Activated CD4-positive, alpha-beta T cell treated with anti-CD3 and anti-CD28 coated beads, Interleukin-2, Interleukin-6, amounts not matched to agents 100 ng/mL and 50 ng/mL, durations not matched to agents 16 hours and 8 hours (primary cell): ENCODE data around the gene LRIG3.
A peak's percentile ranks its signal among the peaks of the same experiment; 100 is the strongest.
"Not testable (repeated sequence)": the region's sequence is repeated elsewhere in the genome, so short reads cannot be mapped to it uniquely, and the experiment has no call there.

Experiments
- DNase-seq: peaks from one replicate; pipeline ENCODE4 v3.0.0-alpha.2; 2020

LRIG3 gene, protein sequence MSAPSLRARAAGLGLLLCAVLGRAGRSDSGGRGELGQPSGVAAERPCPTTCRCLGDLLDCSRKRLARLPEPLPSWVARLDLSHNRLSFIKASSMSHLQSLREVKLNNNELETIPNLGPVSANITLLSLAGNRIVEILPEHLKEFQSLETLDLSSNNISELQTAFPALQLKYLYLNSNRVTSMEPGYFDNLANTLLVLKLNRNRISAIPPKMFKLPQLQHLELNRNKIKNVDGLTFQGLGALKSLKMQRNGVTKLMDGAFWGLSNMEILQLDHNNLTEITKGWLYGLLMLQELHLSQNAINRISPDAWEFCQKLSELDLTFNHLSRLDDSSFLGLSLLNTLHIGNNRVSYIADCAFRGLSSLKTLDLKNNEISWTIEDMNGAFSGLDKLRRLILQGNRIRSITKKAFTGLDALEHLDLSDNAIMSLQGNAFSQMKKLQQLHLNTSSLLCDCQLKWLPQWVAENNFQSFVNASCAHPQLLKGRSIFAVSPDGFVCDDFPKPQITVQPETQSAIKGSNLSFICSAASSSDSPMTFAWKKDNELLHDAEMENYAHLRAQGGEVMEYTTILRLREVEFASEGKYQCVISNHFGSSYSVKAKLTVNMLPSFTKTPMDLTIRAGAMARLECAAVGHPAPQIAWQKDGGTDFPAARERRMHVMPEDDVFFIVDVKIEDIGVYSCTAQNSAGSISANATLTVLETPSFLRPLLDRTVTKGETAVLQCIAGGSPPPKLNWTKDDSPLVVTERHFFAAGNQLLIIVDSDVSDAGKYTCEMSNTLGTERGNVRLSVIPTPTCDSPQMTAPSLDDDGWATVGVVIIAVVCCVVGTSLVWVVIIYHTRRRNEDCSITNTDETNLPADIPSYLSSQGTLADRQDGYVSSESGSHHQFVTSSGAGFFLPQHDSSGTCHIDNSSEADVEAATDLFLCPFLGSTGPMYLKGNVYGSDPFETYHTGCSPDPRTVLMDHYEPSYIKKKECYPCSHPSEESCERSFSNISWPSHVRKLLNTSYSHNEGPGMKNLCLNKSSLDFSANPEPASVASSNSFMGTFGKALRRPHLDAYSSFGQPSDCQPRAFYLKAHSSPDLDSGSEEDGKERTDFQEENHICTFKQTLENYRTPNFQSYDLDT

GRCh38 chr12:58920102-58920960, at the start of gene LRIG3:
Gene LRIG3 (minus strand): TSS chr12:58920504. CDS start chr12:58920235, 269 bp downstream.
- DNase-seq = peak; percentile 49

DNA sequence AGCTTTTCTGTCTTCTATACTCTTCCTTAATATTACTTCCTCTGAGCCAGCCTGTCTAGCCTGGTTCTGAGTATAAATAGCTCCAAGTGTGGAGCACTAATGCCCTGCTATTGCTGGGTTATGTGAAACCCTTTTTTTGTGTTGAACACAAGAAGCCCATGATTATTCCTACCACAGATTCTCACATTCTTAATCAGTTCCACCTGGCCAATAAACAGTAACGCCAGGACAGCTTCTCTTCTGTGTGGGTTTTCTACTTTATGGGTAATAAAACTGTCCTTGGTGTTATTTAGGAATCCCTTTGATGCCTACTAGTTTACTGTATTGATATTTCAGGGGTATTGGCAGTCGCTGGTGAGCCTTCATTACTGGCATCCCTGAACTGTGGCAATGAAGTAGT, 48.9 kb upstream of the LRIG3 start:
- no peak for DNase-seq

DNA sequence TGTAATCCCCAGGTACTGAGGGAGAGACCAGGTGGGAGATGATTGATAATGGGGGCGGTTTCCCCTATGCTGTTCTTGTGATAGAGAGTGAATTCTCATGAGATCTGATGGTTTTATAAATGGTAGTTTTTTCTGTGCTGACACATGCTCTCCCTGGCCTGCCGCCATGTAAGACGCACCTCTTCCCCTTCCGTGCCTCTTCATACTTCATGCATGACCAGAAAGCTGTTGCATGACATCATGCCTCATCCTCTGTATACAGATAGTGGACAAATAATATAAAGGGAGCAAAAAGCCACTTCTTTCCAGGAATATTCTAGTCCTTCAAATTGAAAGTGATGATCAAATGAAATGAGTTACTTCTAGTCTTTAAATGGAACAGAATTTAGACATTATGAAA, 47.3 kb upstream of the LRIG3 start:
- no peak for DNase-seq

GRCh38 chr12:58966939-58967338, 46.6 kb upstream of the LRIG3 start:
- DNase-seq = no peak

- no peak for DNase-seq
Observed at GRCh38 chr12:58965568-58965967, 45.3 kb upstream of the LRIG3 start.

DNA sequence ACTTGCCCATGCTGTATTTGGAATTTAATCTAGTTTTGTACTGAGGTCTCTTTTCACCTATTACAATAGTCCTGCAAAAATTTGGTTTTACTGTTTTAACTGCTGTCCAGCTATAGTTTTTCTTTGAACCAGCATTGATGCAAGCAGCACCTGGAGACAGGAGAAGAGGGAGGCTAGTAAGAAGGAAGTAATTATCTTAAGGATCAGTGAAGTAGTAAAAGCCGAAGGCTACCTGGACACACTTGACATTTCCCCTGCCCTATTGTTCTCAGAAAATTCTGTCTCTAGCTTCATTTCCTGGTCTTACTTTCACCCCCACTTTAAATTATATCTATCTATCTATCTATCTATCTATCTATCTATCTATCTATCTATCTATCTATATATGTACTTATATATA, 43.5 kb upstream of the LRIG3 start:
- no peak for DNase-seq

GRCh38 chr12:58961906-58962305, 41.6 kb upstream of the LRIG3 start:
- DNase-seq = no peak

DNA sequence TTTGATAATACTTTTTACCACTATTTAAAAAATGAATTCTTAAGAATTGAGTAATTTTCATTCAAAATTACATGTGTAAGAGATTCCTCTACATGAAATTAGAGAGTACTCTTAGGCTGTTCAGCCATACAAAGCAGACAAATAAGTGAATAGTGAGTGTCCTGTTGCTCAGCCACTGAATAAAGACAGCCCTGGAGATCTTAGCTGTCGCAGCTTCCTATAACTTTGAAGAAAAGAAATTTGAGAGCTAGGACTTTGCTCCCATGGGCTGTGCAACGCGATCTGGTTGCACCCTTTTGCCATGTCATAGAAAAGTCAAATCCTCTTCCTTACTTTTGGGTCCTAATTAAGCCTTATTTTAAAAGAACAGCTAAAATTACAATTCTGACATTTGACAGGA, 40.9 kb upstream of the LRIG3 start:
- DNase-seq = no peak

DNA sequence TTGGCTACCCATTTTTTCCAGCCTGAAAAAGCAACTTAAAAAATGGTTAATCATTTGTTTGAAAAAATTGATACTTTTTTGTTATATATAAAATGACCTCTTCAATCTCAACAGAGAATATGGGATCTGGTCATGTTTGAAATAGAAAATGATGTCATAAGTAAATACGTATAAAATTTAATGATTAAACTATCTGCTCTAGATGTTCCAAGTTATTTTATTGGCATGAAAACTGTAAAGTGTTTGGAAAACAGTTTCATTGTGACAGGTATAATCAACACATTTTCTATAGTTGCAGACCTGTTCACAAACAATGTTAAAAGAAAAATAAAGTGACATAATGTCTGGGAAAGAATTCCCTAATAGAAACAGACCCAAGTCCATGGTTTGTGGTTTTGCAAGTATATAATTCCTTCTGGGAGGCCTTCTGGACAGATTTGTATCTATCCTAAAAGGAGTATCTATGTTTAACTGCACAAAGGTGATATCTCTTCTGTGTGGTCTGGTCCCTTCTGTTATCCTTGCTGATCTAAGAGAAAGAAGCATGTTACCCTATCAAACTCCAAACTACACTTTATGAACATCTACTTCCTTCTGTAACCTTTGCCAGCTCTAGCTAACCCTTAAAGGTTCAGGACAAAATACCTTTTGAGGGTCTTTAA, 39.5 kb upstream of the LRIG3 start:
- no peak for DNase-seq

- no peak for DNase-seq
Observed at GRCh38 chr12:58957298-58957697, 37.0 kb upstream of the LRIG3 start.

DNA sequence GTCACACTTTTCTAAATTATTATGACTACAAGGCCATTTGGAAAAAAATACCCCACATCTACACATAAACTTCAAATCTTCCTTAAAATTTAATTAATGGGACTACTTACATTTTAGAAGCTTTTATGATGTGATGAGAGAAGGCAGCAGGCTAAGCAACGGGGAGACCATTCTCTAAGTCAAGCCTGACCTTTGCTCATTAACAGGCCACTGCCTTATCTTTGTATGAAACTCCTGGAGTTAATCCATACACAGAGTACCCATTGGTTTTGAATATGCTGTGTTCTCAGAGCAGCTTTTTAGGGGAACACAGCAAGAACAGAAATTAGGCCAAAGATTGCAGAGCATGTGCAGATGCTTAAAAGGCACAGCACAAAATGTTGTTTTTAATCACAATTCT, 35.5 kb upstream of the LRIG3 start:
- DNase-seq = no peak

GRCh38 chr12:58954002-58954401, 33.7 kb upstream of the LRIG3 start:
- DNase-seq = no peak

DNA sequence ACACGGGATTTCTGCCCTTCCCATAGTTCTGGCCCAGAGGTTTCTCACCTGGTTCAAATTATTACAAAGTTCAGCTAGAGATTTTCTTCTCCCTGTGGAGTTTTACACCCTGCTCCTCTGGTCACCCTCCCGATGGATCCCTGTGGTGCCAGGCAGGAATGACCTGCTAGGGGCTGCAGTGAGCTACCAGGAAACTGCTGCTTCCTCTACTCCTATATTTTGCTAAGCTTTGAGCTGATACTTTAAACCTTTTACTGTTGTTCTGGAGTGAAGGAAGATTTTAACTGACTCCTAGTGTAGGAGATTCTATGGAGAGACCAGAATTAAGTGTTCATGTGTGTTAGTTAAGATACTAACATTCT, 30.4 kb upstream of the LRIG3 start:
- DNase-seq = no peak

DNA sequence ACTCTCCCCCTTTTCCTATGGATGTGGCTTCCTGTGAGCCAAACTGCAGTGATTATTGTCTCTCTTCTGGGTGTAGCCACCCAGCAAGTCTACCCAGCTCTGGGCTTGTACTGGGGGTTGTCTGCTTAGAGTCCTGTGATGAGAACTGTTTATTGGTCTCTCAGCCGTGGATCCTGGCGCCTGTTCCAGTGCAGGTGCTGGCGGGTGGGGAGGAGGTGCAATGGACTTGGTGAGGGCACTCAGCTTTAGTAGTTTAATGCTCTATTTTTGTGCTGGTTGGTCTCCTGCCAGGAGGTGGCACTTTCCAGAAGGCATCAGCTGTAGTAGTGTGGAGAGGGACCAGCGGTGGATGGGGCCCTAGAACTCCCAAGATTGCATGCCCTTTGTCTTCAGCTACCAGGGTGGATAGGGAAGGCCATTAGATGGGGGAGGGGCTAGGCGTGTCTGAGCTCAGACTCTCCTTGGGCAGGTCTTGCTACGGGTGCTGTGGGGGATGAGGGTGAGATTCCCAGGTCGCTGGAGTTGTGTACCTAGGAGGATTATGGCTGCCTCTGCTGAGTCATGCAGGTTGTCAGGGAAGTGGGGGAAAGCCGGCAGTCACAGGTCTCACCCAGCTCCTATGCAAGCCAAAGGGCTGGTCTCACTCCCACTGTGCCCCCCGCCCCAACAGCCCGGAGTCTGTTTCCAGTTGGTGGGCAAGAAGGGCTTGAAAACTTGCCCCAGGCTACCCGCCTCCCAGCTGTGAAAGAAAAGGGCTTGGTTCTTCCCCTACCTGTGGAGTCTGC, 29.8 kb upstream of the LRIG3 start:
- DNase-seq = not testable (repeated sequence)

DNA sequence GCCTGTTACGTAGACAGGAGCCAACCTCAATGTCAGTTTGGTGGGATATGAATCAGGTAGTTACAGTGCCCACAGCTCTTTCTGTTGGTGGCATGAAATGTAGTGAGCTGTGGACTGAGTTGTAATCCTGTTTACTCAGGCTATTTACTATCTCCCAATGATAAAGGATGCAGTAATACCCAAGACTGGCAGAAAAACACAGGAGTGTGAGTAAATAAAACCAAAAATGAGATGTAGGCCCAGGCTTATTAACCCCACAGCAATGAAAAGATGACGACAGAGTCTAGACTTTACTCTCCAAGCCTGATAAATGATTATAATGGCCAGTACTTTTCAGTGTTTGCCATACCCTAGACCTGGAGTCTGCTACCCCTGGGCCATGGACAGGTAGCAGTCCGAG, 22.8 kb upstream of the LRIG3 start:
- no peak for DNase-seq

DNA sequence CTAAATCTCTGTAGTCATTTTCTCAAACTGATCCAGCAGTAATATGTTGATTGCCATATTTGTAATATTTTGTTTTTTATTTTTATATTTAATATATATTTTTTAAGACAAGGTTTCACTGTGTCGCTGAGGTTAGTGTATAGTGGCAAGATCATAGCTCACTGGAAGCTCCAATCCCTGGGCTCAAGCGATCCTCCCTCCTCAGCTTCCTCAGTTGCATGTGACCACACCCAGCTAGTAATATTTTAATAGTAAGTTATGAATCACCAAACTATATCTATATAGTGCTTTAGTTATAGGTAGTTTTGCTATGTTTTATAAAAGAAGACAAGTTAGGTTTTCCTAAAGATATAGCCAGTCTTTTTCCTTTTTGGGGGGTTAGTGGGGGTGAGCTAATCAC, 22.0 kb upstream of the LRIG3 start:
- no peak for DNase-seq

- DNase-seq = no peak
Observed at GRCh38 chr12:58939399-58940100, 19.2 kb upstream of the LRIG3 start.

- no peak for DNase-seq
Observed at GRCh38 chr12:58938440-58938839, 18.1 kb upstream of the LRIG3 start.

GRCh38 chr12:58934528-58934927, 14.2 kb upstream of the LRIG3 start:
- DNase-seq = no peak

DNA sequence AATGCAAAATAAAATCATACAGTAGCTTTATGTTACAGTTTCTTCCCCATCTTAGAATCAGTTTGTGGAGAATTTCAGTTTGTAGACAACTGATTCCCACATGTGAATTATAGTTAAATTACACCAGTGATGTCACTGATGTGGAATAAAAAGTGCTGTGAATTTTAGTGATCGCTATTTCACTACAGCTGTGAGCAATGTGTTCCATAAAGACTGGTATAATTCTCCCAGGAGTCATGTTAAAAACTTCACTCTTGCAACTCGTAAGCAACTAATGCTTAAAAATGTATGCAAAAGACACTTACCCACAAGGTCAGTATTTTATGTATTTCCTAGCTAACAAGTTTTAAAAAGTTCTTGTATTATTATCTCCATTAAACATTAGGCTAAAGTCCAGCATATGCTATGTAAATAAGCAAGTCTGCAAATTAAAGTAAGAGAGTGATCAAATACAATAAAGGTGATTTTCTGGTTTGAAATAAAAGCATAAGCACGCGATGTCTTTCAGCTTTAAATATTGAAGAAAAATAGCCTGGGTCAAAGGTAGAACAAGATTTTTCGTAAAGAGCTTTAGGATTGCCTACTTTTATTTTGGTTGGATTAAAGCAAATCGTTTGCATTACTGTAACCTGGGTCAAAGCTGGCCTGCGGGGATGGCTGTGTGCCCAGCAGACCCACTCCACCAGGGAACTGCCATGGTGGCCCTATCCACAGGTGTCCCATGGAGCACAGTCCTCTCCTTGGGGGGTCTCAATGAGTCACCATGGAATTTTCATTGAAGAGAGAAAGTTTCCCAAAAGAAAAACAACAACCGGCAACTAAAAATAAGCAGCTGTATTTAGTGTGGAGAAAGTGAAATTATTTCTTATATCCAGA, 12.7 kb upstream of the LRIG3 start:
- DNase-seq = no peak
